Right lobe of liver (tissue), 6 donors: Measurements from ENCODE around the gene SAG. TPM values are rescaled to one million over a fixed set of nuclear protein-coding genes. Genes with fewer than 3 reads are reported as not detected.

Experiments
- ATAC-seq, 4 donors: fragments of 200-7000 bp; cut with Tn5 transposase; one replicate each; pipeline ENCODE4 v1.9.1; 2020; ENCODE audit warnings: mild to moderate bottlenecking in 4 of 4, moderate library complexity in 4 of 4
- DNase-seq, 3 donors: peaks; one replicate each; pipeline ENCODE4 v3.0.0-alpha.2; 2020
- H3K27ac ChIP-seq, 3 donors: fragments of 200-600 bp; one replicate each; pipeline ENCODE4 v1.8.0; 2022
- H3K27me3 ChIP-seq, 2 donors: fragments of 200-600 bp; one replicate each; pipeline ENCODE4 v1.8.0; 2022
- H3K36me3 ChIP-seq, 4 donors: fragments of 200-600 bp; sonication (generic) in 1 of 4; one replicate each; pipeline versions ENCODE4 v1.5.1 to v1.8.0; 2017 to 2022; ENCODE audit warnings: control low read depth in 1 of 4
- H3K4me1 ChIP-seq, 4 donors: fragments of 200-600 bp; sonication (generic) in 1 of 4; one replicate each; pipeline versions ENCODE4 v1.5.1 to v1.8.0; 2017 to 2022; ENCODE audit warnings: control low read depth in 1 of 4
- H3K4me3 ChIP-seq, 3 donors: fragments of 200-600 bp; one replicate each; pipeline ENCODE4 v1.8.0; 2022
- H3K9me3 ChIP-seq, 4 donors: fragments of 200-600 bp; sonication (generic) in 1 of 4; one replicate each; pipeline versions ENCODE4 v1.5.1 to v1.8.0; 2017 to 2022; ENCODE audit warnings: control low read depth in 1 of 4
- POLR2A ChIP-seq: fragments of 450-650 bp; IDR thresholded peaks from one replicate; pipeline ENCODE4 v1.6.1; 2017; ENCODE audit warnings: antibody characterized with exemption, mild to moderate bottlenecking
- WGBS: methylation state at CpG from one replicate; pipeline ENCODE4 v1.1.6; 2018; ENCODE audit warnings: low coverage, low lambda C conversion rate; ENCODE audit not compliant: insufficient coverage; ENCODE audit errors: missing lambda C conversion rate; 5-methylcytosine and 5-hydroxymethylcytosine counted together
- intact Hi-C, 2 donors: fragments of 100-400 bp; cut with DNase I; formaldehyde crosslinking; loops; one replicate each; pipeline versions ENCODE4 v1.11.2 to v1.14.1; 2022
- total RNA-seq, 6 experiments: library from RNA; depleted of rRNA in 2 of 6; stranded (reverse); fragments of >200 nt in 2 of 6; fragmentation: NEBNext Ultra II Directional in 3 of 6; extraction: Animal tissue kit (Norgen Biotek cat#: 25700) in 3 of 6; gene quantifications; one replicate each; pipeline versions ENCODE4 v1.1.0 to v1.2.4, GENCODE V29; 2016 to 2023
- TF ChIP-seq, protein P1 (sequence below), 4 donors: fragments of 200-600 bp in 3 of 4; fragments of 450-650 bp in 1 of 4; IDR thresholded peaks; one replicate each; pipeline versions ENCODE4 v1.5.1 to v1.8.0; 2016 to 2022; ENCODE audit warnings: antibody characterized with exemption in 4 of 4, mild to moderate bottlenecking in 2 of 4
- donor health status: DM: no; HTN: yes; CAD: no.
- donor health status: DM: no; HTN: no; CAD: no.
- donor health status: DM: no; HTN: no; CAD: no.
- donor health status: DM: no; HTN: yes; CAD: no.
- donor health status: DM: no; HTN: yes; CAD: no.

Gene SAG
- total RNA-seq, 6 experiments from 2014 or later = not detected

DNA sequence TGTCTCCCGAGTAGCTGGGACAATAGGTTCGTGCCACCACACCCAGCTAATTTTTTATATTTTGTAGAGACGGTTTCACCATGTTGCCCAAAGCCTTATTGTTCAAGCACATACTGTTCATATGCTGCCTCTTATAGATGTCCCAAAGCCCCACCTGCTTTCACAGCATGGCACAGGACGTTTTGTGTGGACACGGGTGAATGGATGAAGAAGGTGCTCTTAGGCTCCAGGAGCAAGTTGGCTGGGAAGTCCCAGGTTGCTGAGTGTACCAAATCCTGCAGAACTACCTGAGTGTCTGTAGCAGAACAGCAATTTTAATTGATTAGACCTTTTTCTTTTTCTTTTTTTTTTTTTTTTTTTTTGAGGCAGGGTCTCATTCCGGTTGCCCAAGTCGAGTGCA is 10.5 kb upstream of the SAG start:
- Histone ChIP-seq H3K4me3 (no peak overlapping the region), H3K4me1 (no peaks in the 10 kb centered on the region), H3K36me3 (peaks cover 5 to 41% (median 21%) of the 10 kb centered on the region in 4 donors), H3K9me3 (no peaks in the 10 kb centered on the region), H3K27me3 (no peaks in the 10 kb centered on the region), H3K27ac (no peak overlapping the region)
- WGBS = 66% methylated on average over 7 of the region's 7 CpGs
- no peak for TF ChIP-seq POLR2A
- TF ChIP-seq, protein P1, sequence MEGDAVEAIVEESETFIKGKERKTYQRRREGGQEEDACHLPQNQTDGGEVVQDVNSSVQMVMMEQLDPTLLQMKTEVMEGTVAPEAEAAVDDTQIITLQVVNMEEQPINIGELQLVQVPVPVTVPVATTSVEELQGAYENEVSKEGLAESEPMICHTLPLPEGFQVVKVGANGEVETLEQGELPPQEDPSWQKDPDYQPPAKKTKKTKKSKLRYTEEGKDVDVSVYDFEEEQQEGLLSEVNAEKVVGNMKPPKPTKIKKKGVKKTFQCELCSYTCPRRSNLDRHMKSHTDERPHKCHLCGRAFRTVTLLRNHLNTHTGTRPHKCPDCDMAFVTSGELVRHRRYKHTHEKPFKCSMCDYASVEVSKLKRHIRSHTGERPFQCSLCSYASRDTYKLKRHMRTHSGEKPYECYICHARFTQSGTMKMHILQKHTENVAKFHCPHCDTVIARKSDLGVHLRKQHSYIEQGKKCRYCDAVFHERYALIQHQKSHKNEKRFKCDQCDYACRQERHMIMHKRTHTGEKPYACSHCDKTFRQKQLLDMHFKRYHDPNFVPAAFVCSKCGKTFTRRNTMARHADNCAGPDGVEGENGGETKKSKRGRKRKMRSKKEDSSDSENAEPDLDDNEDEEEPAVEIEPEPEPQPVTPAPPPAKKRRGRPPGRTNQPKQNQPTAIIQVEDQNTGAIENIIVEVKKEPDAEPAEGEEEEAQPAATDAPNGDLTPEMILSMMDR (IDR thresholded peaks at IDR 0.05) = no peak
- intact Hi-C loops = no loop called here
- DNase-seq (no peak), ATAC-seq (no peak)

DNA sequence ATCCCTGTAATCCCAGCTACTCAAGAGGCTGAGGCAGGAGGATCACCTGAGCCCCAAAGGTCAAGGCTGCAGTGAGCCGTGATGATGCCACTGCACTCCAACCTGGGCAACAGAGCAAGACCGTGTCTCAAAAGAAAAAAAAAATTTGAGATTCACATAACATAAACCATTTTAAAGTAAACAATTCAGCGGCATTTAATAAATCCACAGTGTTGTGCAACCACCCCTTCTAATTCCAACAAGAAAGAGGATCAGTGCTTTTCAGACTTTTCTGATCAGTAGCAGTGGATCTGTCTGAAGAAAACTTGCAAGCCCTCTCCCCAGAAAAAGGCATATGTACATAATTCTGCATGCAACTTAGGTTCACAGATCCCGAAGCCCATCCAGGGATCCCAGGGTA is 7.2 kb upstream of the SAG start:
- ATAC-seq (no peak), DNase-seq (no peak)
- peaks cover 0 to 8% (median under 1%) of the 10 kb centered on the region in 4 donors for H3K36me3 ChIP-seq
- TF ChIP-seq, protein P1 (IDR thresholded peaks at IDR 0.05) = no peak
- TF ChIP-seq POLR2A = no peak
- no peak overlapping the region for H3K4me3 ChIP-seq
- no peak overlapping the region for H3K27ac ChIP-seq
- no peaks in the 10 kb centered on the region for H3K4me1 ChIP-seq
- intact Hi-C loops = no loop called here
- WGBS = 77% methylated on average over 3 of the region's 4 CpGs
- no peaks in the 10 kb centered on the region for H3K9me3 ChIP-seq
- no peaks in the 10 kb centered on the region for H3K27me3 ChIP-seq

DNA sequence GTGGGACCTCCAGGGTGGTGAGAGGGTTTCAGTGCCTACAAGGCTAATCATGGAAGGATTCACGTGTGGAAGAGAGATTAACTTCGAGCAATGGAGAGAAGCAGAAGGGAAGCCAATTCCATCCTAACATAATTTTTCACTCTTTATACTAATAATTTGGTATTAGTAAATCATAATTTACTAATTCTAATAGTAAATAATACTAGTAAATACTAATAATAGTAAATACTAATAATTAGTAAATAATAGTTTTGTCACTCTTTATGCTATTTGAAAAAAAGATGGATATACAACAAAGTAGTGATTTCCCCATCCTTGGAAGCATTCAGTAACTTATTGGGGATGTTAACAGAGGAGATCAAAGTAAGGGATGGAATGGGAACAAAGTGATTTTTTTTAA is 6.4 kb upstream of the SAG start:
- H3K9me3 ChIP-seq = no peaks in the 10 kb centered on the region
- no peak overlapping the region for H3K27ac ChIP-seq
- ATAC-seq = no peak
- no peaks in the 10 kb centered on the region for H3K4me1 ChIP-seq
- 93% methylated on average over 2 of the region's 2 CpGs for WGBS
- intact Hi-C loops = no loop called here
- H3K4me3 ChIP-seq = no peak overlapping the region
- H3K27me3 ChIP-seq = no peaks in the 10 kb centered on the region
- no peak for DNase-seq
- no peaks in the 10 kb centered on the region for H3K36me3 ChIP-seq
- no peak for TF ChIP-seq POLR2A
- TF ChIP-seq, protein P1 (IDR thresholded peaks at IDR 0.05) = no peak

DNA sequence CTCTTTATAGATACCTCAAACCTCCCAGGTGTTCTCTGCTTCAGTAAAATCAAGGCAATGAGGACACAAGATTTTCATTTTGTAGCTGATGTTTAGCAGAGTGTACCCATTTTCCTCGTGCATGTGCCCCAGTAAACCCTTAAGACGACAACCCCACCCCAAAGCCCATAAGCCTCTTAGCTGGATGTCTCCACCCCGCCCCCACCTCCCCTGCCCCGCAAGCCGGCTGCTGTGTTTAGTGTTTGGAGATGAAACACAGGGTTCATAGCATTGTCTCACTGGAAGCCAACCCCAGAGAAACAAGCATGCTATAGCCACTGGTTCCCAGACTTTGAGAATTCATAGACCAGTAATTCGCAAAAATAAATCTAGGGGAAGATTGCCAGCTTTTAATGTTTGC is 5.8 kb upstream of the SAG start:
- no peak overlapping the region for H3K4me3 ChIP-seq
- TF ChIP-seq POLR2A = no peak
- TF ChIP-seq, protein P1 (IDR thresholded peaks at IDR 0.05) = no peak
- WGBS = 68% methylated on average over 6 of the region's 6 CpGs
- no peaks in the 10 kb centered on the region for H3K9me3 ChIP-seq
- DNase-seq = no peak
- intact Hi-C loops = no loop called here
- no peaks in the 10 kb centered on the region for H3K27me3 ChIP-seq
- no peaks in the 10 kb centered on the region for H3K36me3 ChIP-seq
- no peaks in the 10 kb centered on the region for H3K4me1 ChIP-seq
- ATAC-seq = no peak
- no peak overlapping the region for H3K27ac ChIP-seq

DNA sequence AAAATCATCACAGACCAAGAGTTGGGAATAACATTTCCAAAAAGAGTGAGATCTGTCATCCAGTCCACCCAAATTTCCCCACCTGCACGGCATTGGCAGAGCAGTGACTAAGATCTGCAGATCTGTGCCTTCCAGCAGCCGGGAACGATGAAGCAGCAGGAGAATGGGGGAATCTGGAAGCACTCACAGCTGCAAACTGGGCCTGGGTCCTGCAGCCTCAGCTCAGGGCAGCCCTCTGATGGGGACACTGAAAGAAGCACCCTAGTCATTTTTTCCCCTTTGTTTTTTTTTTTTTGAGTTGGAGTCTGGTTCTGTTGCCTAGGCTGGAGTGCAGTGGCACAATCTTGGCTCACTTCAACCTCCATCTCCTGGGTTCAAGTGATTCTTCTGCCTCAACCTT is 4.4 kb upstream of the SAG start:
- Histone ChIP-seq H3K27me3 (no peaks in the 10 kb centered on the region), H3K36me3 (no peaks in the 10 kb centered on the region), H3K9me3 (no peaks in the 10 kb centered on the region), H3K4me3 (no peak overlapping the region), H3K4me1 (no peaks in the 10 kb centered on the region), H3K27ac (no peak overlapping the region)
- WGBS = 83% methylated on average over 3 of the region's 3 CpGs
- TF ChIP-seq POLR2A = no peak
- TF ChIP-seq, protein P1 (IDR thresholded peaks at IDR 0.05) = no peak
- intact Hi-C loops = no loop called here
- ATAC-seq (no peak), DNase-seq (no peak)
